ENCODE data around the gene TEAD4.

DNA sequence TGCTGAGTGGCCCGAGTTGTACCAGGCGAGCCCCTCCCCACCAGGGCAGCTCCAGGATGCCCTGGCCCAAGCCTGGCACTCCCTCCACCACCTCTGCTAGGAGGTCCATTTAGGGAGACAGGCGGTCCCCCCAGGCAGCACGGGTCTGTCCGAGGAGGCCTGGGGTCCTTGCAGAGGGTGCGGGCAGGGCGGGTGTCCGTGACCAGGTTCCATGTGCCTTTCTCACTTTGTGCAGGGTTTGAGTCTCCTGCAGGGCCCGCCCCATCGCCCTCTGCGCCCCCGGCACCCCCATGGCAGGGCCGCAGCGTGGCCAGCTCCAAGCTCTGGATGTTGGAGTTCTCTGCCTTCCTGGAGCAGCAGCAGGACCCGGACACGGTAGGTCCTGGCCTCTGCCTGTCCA is 61.2 kb downstream of the TEAD4 start:
- TF ChIP-seq, protein P1, sequence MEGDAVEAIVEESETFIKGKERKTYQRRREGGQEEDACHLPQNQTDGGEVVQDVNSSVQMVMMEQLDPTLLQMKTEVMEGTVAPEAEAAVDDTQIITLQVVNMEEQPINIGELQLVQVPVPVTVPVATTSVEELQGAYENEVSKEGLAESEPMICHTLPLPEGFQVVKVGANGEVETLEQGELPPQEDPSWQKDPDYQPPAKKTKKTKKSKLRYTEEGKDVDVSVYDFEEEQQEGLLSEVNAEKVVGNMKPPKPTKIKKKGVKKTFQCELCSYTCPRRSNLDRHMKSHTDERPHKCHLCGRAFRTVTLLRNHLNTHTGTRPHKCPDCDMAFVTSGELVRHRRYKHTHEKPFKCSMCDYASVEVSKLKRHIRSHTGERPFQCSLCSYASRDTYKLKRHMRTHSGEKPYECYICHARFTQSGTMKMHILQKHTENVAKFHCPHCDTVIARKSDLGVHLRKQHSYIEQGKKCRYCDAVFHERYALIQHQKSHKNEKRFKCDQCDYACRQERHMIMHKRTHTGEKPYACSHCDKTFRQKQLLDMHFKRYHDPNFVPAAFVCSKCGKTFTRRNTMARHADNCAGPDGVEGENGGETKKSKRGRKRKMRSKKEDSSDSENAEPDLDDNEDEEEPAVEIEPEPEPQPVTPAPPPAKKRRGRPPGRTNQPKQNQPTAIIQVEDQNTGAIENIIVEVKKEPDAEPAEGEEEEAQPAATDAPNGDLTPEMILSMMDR (IDR thresholded peaks at IDR 0.05; ENCODE audit: low read depth, low read length): no peak
- no peak for TF ChIP-seq EZH2phosphoT487 (IDR thresholded peaks at IDR 0.05; ENCODE audit: low read depth)
